Kidney (tissue), 14 donors: ENCODE results near the gene DPYSL4. TPM values are rescaled to one million over a fixed set of nuclear protein-coding genes. Genes with fewer than 3 reads are reported as not detected.

ENCODE experiments used
- DNase-seq, 5 donors: peaks; one replicate each; pipeline ENCODE4 v3.0.0-alpha.2; 2013 to 2020
- FAIRE-seq: peaks from 2 replicates; lab custom pipeline; 2012; peaks lifted over from hg19 to GRCh38; lab: Jason Lieb, UNC
- H3K27ac ChIP-seq, 2 donors: one replicate each; pipeline ENCODE4 v1.7.0; 2013; ENCODE audit warnings: low read depth in 2 of 2, low read length in 2 of 2, inconsistent platforms in 1 of 2
- H3K27me3 ChIP-seq: one replicate; pipeline ENCODE4 v1.7.1; 2013; ENCODE audit warnings: low read length, inconsistent platforms; ENCODE audit not compliant: control insufficient read depth, insufficient read depth
- H3K36me3 ChIP-seq, 3 donors: one replicate each; pipeline versions ENCODE4 v1.7.0 to v1.7.1; 2013; ENCODE audit warnings: low read length in 3 of 3, control low read depth in 1 of 3, inconsistent platforms in 1 of 3; ENCODE audit not compliant: insufficient read depth in 3 of 3, control insufficient read depth in 2 of 3
- H3K4me1 ChIP-seq, 3 donors: one replicate each; pipeline versions ENCODE4 v1.7.0 to v1.7.1; 2013; ENCODE audit warnings: low read length in 3 of 3, inconsistent platforms in 1 of 3, low read depth in 1 of 3; ENCODE audit not compliant: control insufficient read depth in 2 of 3, insufficient read depth in 2 of 3
- H3K4me3 ChIP-seq, 3 donors: one replicate each; pipeline versions ENCODE4 v1.7.0 to v1.8.1; 2013; ENCODE audit warnings: low read length in 3 of 3, control low read depth in 1 of 3, inconsistent platforms in 1 of 3
- H3K9ac ChIP-seq, 3 donors: one replicate each; pipeline versions ENCODE4 v1.7.0 to v1.7.1; 2013; ENCODE audit warnings: low read length in 3 of 3, control low read depth in 1 of 3, inconsistent platforms in 1 of 3
- H3K9me3 ChIP-seq, 3 donors: one replicate each; pipeline versions ENCODE4 v1.7.0 to v1.7.1; 2013; ENCODE audit warnings: low read length in 3 of 3, control low read depth in 1 of 3, inconsistent platforms in 1 of 3; ENCODE audit not compliant: control insufficient read depth in 2 of 3, insufficient read depth in 1 of 3
- intact Hi-C: fragments of 100-400 bp; cut with DNase I; formaldehyde crosslinking; loops from one replicate; pipeline ENCODE4 v1.11.1; 2022
- polyA plus RNA-seq: library from polyadenylated mRNA; stranded (reverse); fragments of 350-450 nt; fragmentation: Illumina TruSeq; extraction: RNeasy Lipid Tissue Mini Kit (QIAGEN cat#74804); gene quantifications from one replicate; pipeline ENCODE4 v1.2.3, GENCODE V29; 2014; ENCODE audit warnings: low read depth, low replicate concordance; ENCODE audit not compliant: insufficient read depth
- total RNA-seq: library from RNA; stranded (reverse); fragmentation: NEBNext Ultra II Directional; extraction: Animal tissue kit (Norgen Biotek cat#: 25700); gene quantifications from one replicate; pipeline ENCODE4 v1.2.1, GENCODE V29; 2021
- TF ChIP-seq, protein P1 (sequence below): IDR thresholded peaks from 3 replicates; pipeline ENCODE4 v1.5.1; 2012; ENCODE audit warnings: mild to moderate bottlenecking, moderate library complexity, borderline replicate concordance; ENCODE audit not compliant: insufficient read depth; ENCODE audit errors: extremely low read depth
- donor health status: control.
- donor health status: control.
- donor health status: control.
- donor health status: control.
- donor health status: control.
- donor health status: DM: yes; HTN: yes; CAD: no.
- donor health status: Normal renal cell carcinoma (clear cell type).

The DPYSL4 gene
- total and polyA plus RNA-seq, 2 donors from 2014 or later, result 0.60 TPM; not detected in 1

- Histone ChIP-seq H3K27ac (no peak overlapping the region), H3K27me3 (no peaks in the 10 kb centered on the region), H3K4me3 (no peak overlapping the region), H3K36me3 (no peaks in the 10 kb centered on the region), H3K4me1 (peaks cover 0 to 5% (median 0%) of the 10 kb centered on the region in 3 donors), H3K9ac (no peak overlapping the region), H3K9me3 (no peaks in the 10 kb centered on the region)
- DNase-seq (peak in 1 of 5 donors; percentile 66), FAIRE-seq (no peak)
- intact Hi-C loops, result loop anchor here (10.0 kb wide), 1 partner anchor 130 kb away; no protein-coding TSS in a partner anchor
- TF ChIP-seq, protein P1, sequence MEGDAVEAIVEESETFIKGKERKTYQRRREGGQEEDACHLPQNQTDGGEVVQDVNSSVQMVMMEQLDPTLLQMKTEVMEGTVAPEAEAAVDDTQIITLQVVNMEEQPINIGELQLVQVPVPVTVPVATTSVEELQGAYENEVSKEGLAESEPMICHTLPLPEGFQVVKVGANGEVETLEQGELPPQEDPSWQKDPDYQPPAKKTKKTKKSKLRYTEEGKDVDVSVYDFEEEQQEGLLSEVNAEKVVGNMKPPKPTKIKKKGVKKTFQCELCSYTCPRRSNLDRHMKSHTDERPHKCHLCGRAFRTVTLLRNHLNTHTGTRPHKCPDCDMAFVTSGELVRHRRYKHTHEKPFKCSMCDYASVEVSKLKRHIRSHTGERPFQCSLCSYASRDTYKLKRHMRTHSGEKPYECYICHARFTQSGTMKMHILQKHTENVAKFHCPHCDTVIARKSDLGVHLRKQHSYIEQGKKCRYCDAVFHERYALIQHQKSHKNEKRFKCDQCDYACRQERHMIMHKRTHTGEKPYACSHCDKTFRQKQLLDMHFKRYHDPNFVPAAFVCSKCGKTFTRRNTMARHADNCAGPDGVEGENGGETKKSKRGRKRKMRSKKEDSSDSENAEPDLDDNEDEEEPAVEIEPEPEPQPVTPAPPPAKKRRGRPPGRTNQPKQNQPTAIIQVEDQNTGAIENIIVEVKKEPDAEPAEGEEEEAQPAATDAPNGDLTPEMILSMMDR, result no peak
Measured at GRCh38 chr10:132225073-132225848, 38.5 kb downstream of the DPYSL4 start.

GRCh38 chr10:132225849-132226205 lies 39.1 kb downstream of the DPYSL4 start:
- H3K27me3 ChIP-seq, result no peaks in the 10 kb centered on the region
- H3K9me3 ChIP-seq, result no peaks in the 10 kb centered on the region
- no peak overlapping the region for H3K9ac ChIP-seq
- H3K36me3 ChIP-seq, result no peaks in the 10 kb centered on the region
- FAIRE-seq (no peak), DNase-seq (peak in 1 of 5 donors; percentile 71)
- intact Hi-C loops, result loop anchor here (10.0 kb wide), 1 partner anchor 129 kb away; no protein-coding TSS in a partner anchor
- no peak overlapping the region for H3K4me3 ChIP-seq
- no peak overlapping the region for H3K27ac ChIP-seq
- TF ChIP-seq, protein P1, result no peak
- peaks cover 0 to 5% (median 0%) of the 10 kb centered on the region in 3 donors for H3K4me1 ChIP-seq

GRCh38 chr10:132226586-132227405 lies 40.0 kb downstream of the DPYSL4 start:
- Histone ChIP-seq H3K9ac (no peak overlapping the region), H3K9me3 (no peaks in the 10 kb centered on the region), H3K27ac (no peak overlapping the region), H3K4me1 (peaks cover 0 to 5% (median 0%) of the 10 kb centered on the region in 3 donors), H3K27me3 (no peaks in the 10 kb centered on the region), H3K36me3 (no peaks in the 10 kb centered on the region), H3K4me3 (no peak overlapping the region)
- FAIRE-seq (no peak), DNase-seq (peak in 1 of 5 donors; percentile 59)
- TF ChIP-seq, protein P1, result no peak
- intact Hi-C loops, result loop anchor here (10.0 kb wide), 1 partner anchor 128 kb away; no protein-coding TSS in a partner anchor
